GM12875 (cell line): ENCODE results near the gene CENPVL1.

Experiments used
- H3K4me3 ChIP-seq: one replicate; pipeline ENCODE4 v1.5.1; 2011; ENCODE audit warnings: low read depth, low read length, control low read depth
- CTCF ChIP-seq: IDR thresholded peaks from 2 replicates; pipeline ENCODE4 v1.5.1; 2011; ENCODE audit warnings: low read depth, mild to moderate bottlenecking, control low read depth, inconsistent platforms, low read length, moderate library complexity, borderline replicate concordance; ENCODE audit not compliant: insufficient read depth

The CENPVL1 gene

GRCh38 chrX:51737091-51737490, 26.8 kb downstream of the CENPVL1 start:
- H3K4me3 ChIP-seq: no peak overlapping the region
- no peak for TF ChIP-seq CTCF

GRCh38 chrX:51742586-51742985, 32.3 kb downstream of the CENPVL1 start:
- no peak overlapping the region for H3K4me3 ChIP-seq
- TF ChIP-seq CTCF: no peak

- no peak for TF ChIP-seq CTCF
These were observed 33.1 kb downstream of the CENPVL1 start, which contains the start of gene GSPT2 for GRCh38 chrX:51743179-51743957. TSS of gene GSPT2 (plus strand) at chrX:51743442. CDS start at chrX:51743627, 185 bp downstream.

GRCh38 chrX:51747671-51748070, 37.4 kb downstream of the CENPVL1 start:
- TF ChIP-seq CTCF: no peak
- H3K4me3 ChIP-seq: no peak overlapping the region

More at GRCh38 chrX:51743179-51743957, 33.1 kb downstream of the CENPVL1 start, which contains the start of gene GSPT2:
- peak within 1 kb of the TSS; percentile 84 for H3K4me3 ChIP-seq

GRCh38 chrX:51759055-51759839, 48.9 kb downstream of the CENPVL1 start:
- no peak for TF ChIP-seq CTCF
- H3K4me3 ChIP-seq: no peak overlapping the region

GRCh38 chrX:51760657-51761056, 50.3 kb downstream of the CENPVL1 start:
- TF ChIP-seq CTCF: no peak
- no peak overlapping the region for H3K4me3 ChIP-seq
